Brain microvascular endothelial cell (primary cell): ENCODE measurements around the gene RBM25.
A peak's percentile ranks its signal among the peaks of the same experiment; 100 is the strongest.

Experiments
- DNase-seq: peaks from one replicate; pipeline ENCODE4 v3.0.0-alpha.2; 2020
- H3K27ac ChIP-seq: fragments of 250-450 bp; sonication (Bioruptor Pico); 2 replicates; pipeline ENCODE4 v1.5.1; 2020; ENCODE audit warnings: mild to moderate bottlenecking, moderate library complexity
- H3K27me3 ChIP-seq: fragments of 250-450 bp; sonication (Bioruptor Pico); replicated peaks from 2 replicates; pipeline ENCODE4 v1.5.1; 2020; ENCODE audit warnings: mild to moderate bottlenecking
- H3K36me3 ChIP-seq: fragments of 250-450 bp; sonication (Bioruptor Pico); replicated peaks from 2 replicates; pipeline ENCODE4 v1.5.1; 2020; ENCODE audit warnings: mild to moderate bottlenecking
- H3K4me3 ChIP-seq: 2 replicates; pipeline ENCODE4 v1.5.1; 2011; ENCODE audit warnings: low read depth, mild to moderate bottlenecking, control low read depth, low read length, moderate library complexity
- CTCF ChIP-seq: IDR thresholded peaks from 2 replicates; pipeline ENCODE4 v1.5.1; 2011; ENCODE audit warnings: low read depth, mild to moderate bottlenecking, moderate library complexity, low read length, control low read depth, inconsistent platforms; ENCODE audit errors: missing control alignments
- in situ Hi-C: cut with HindIII; loops from 2 replicates; pipeline ENCODE4 v1.10.0; 2017; ENCODE audit warnings: low sequenced_read_pairs, low pct_ligation_motif_present

RBM25 gene

GRCh38 chr14:73136387-73137225 is 78.3 kb downstream of the RBM25 start, which contains the start of gene PSEN1:
TSS of gene PSEN1 (plus strand) at chr14:73136507. CDS start at chr14:73148020, 11,513 bp downstream.
- H3K27ac ChIP-seq, result peak within 1 kb of the TSS; percentile 87
- peak within 1 kb of the TSS; percentile 84 for H3K4me3 ChIP-seq
- in situ Hi-C loops, result no loop called here
- TF ChIP-seq CTCF, result no peak
- H3K36me3 ChIP-seq, result no peaks in the 10 kb centered on the region
- no peaks in the 10 kb centered on the region for H3K27me3 ChIP-seq
- peak; percentile 91 for DNase-seq

- DNase-seq, result no peak
- Histone ChIP-seq H3K36me3 (no peaks in the 10 kb centered on the region), H3K27me3 (no peaks in the 10 kb centered on the region), H3K27ac (no peak overlapping the region), H3K4me3 (no peak overlapping the region)
- in situ Hi-C loops, result no loop called here
- no peak for TF ChIP-seq CTCF
Observed at GRCh38 chr14:73140811-73141323, 82.5 kb downstream of the RBM25 start.

- no peak overlapping the region for H3K4me3 ChIP-seq
- H3K27ac ChIP-seq, result no peak overlapping the region
- no peaks in the 10 kb centered on the region for H3K36me3 ChIP-seq
- no peak for TF ChIP-seq CTCF
- no peak for DNase-seq
- in situ Hi-C loops, result no loop called here
- H3K27me3 ChIP-seq, result no peaks in the 10 kb centered on the region
Observed at GRCh38 chr14:73142216-73142615, 83.9 kb downstream of the RBM25 start.

GRCh38 chr14:73143003-73143402 is 84.7 kb downstream of the RBM25 start:
- Histone ChIP-seq H3K4me3 (no peak overlapping the region), H3K27me3 (no peaks in the 10 kb centered on the region), H3K27ac (no peak overlapping the region), H3K36me3 (peaks cover 2% of the 10 kb centered on the region)
- TF ChIP-seq CTCF, result no peak
- DNase-seq, result no peak
- in situ Hi-C loops, result no loop called here

- in situ Hi-C loops, result no loop called here
- Histone ChIP-seq H3K27ac (no peak overlapping the region), H3K27me3 (no peaks in the 10 kb centered on the region), H3K4me3 (no peak overlapping the region), H3K36me3 (peaks cover 7% of the 10 kb centered on the region)
- no peak for TF ChIP-seq CTCF
- no peak for DNase-seq
Observed at GRCh38 chr14:73143617-73144016, 85.3 kb downstream of the RBM25 start.
